ENCODE data around the gene FLT1.

The FLT1 gene

DNA sequence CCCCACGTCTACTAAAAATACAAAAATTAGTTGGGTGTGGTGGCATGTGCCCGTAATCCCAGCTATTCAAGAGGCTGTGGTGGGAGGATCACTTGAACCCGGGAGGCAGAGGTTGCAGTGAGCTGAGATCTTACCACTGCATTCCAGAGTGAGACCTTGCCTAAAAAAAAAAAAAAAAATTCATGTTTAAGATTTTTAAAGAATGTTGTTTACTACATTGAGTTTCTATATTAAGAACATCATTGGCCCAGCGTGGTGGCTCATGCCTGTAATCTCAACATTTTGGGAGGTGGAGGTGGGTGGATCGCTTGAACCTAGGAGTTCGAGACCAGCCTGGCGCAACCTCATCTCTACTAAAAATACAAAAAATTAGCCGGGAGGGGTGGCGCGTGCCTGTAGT lies 31.9 kb upstream of the FLT1 start:
- DNase-seq = no peak

DNA sequence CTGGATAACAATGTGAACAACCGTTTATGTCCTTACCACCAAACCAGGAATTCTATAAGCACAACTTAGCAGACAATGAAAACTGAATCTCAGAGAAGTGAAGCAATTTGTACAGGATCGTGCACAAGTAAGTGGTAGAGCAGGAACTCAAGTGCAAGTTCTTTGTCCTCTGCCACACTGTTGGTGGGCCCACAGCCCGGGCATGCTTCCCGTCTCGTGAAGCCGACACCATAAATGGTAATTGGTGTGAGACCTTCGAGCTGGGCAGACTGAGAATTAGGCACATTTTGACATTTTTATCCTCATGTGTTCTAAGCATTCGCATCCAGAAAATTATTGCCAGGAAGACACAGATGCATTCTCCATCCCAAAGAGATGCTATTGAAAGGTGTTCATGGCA lies 27.9 kb upstream of the FLT1 start:
- DNase-seq = no peak

DNA sequence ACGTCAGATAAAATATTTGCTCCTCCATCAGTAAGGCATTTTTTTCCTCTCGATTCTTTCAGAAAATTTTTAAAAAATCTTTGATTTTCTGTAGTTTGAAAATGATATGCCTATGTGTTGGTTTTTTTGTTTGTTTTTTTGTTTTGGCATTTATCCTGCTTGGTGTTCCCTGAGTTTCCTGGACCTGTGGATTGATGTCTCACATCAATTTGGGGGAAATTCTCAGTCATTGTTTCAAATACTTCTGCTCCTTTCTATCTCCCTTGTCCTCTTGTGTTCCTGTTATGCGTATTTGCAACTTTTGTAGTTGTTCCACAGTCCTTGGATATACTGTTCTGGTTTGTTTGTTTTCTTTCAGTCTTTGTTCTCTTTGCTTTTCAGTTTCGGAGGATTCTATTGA lies 18.8 kb upstream of the FLT1 start:
- no peak for DNase-seq

DNA sequence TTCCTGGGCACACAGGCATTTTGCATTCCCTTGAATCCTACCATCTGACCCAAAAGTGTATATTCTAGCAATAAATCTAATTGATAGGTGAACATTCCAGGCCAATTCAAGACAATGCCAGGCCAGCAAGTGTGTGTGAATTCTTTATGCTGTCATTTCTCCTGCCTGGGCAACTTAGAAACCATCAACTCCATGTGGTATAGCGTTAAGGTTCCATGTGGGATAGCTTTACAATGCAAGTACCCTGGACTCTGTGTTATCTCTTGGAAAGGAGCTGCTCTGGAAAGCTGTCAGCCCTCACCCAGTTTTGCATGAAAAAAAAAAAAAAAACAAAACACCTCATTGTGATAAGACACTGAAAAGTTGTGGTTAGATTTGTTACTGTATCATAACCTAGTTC lies 15.6 kb upstream of the FLT1 start:
- no peak for DNase-seq

DNA sequence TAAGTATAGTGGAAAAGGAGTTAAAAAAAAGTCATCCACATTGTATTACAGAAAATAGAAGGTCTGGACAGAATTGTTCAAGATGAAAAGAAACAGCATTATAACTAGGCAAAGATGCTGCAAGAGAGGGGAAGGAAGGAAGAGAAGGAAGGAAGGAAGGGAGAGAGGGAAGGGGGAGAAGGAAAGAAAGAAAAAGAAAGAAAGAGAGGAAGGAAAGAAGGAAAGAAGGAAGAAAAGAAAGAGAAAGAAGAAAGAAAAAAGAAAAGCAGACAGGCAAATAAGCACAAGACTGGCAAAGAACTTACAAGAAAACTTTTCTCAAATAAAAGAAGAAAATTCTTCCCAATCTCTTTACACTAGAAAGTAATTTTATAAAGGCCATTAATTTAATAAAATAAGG lies 15.1 kb upstream of the FLT1 start:
- no peak for DNase-seq

DNA sequence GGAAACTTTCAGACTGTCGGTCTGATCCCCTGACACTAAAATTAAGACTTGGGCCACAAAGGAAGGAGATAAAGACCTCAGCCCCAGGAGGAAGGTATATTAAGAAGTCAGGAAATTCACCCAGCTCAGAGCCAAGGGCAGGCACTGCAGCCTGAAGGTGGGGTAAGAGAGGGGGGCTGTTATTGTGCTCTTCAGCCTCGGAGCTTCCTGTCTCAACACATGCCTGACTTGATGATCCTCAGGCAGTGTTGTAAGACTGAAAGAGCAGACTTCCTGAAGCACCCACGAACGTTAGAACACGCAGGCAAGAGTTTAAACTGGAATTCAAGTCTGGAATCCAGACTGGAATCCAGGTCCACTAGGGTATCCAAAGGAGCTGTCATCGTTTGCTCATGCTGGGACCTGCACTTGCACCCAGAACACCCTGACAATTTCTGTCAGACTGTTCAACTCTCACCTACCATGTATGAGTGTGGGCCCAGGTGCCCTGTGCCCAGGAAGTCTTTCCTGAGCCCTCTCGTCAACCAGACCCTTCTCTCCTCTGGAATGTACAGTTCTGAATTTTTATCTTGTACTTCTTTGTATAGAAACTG lies 10.7 kb upstream of the FLT1 start:
- no peak for DNase-seq

DNA sequence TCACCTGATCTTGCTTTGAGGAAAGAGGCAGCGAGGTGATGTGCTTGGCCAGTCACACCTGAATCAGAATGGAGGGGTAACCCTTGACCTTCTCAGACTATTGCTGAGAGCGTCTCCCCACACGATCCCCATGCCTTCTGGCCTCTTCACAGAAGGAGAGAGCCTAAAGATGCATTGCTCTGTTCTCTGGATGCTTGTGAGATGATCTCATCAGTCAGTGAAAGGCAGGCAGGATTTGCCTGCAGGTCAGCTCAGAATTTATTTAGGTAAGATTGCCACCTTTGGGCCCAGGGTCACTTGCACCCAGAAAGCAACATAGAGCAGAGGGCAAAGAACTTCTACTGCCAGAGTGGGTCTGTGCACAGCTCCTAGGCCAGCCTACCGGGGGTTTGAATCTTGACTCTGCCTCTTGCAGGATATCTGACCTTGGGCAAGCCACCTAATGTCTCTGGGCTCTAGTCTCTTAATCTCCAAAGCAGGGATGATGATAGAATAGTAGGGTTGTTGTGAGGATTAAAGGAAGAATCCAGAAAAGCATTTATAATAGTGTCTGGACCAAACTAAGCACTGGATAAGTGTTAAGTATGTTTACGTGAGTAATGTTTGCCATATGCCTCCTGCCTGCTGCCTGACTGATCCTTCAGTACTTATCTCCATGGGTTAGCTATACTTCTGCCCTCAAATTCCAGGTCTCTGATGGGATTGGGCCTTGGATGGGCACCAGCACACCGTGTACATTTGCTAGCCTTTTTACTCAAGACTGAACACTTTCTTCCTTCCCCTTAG lies 8.4 kb upstream of the FLT1 start:
- no peak for DNase-seq

DNA sequence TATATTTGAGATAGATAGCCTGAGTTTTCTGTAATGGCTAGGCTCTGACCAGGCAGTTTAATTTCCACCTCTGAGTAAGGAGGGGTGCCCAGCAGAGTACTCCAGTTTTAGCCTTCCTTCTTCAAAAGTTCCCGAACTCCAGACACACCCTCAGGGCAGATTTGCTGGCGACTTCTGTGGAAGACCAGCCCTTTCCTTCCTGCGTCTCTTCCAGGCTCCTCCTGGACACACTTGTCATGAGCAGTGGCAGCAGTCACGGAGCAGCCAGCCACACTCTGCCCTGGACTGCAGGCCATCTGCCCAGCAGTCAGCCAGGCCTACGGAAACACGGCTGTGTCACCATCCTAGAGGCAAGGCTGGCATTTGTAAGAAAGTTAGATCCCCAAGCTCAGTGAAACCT lies 6.6 kb upstream of the FLT1 start:
- DNase-seq = no peak

DNA sequence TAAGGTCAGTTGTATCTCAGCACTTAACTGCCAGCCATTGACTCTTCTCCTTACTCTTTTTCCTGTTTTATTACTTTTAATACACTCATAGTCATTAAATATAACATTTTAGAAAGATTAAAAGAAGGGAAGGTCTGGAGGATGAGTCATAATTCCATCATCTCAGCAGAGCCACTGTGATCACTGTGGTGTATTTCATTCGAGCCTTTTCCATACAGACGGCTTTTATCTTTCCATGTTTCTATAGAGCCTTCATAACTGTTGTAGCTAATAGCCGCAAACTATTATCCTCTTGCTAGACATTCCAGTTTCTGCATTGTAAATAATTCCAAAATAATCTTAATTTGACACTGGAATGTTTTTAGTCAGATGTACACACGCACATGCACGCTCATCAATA lies 4.7 kb upstream of the FLT1 start:
- DNase-seq = no peak

DNA sequence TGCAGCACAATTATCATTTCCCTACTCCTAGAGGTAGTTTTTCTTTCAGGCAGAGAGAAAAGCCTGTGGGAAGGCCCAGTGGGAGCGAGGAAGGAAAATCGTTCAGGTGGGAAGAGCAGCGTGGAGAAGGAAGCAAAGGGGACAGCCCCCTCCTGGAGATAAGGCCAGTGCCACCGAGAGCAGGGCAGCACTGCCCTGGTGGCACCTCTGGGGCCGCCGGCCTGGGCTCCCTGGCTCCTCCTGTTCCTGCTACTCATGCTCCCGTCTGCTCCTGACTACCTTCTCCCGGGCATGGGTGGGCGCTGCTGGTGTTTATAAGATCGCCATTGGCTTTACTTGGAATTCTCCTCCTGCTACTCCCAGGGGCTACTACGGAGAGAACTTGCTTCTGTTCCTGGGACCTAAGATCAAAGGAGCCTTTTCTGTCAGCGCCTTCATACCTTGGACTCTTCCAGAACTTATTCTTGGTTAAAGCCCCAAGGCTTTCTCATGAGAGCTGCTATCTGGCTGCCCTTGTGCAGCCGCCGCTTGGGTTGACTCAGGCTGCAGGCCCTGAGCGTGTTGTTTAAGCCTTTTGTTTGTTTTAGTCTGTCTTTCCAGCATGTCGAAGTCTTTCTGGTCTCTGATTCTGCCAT lies 3.7 kb upstream of the FLT1 start:
- no peak for DNase-seq

DNA sequence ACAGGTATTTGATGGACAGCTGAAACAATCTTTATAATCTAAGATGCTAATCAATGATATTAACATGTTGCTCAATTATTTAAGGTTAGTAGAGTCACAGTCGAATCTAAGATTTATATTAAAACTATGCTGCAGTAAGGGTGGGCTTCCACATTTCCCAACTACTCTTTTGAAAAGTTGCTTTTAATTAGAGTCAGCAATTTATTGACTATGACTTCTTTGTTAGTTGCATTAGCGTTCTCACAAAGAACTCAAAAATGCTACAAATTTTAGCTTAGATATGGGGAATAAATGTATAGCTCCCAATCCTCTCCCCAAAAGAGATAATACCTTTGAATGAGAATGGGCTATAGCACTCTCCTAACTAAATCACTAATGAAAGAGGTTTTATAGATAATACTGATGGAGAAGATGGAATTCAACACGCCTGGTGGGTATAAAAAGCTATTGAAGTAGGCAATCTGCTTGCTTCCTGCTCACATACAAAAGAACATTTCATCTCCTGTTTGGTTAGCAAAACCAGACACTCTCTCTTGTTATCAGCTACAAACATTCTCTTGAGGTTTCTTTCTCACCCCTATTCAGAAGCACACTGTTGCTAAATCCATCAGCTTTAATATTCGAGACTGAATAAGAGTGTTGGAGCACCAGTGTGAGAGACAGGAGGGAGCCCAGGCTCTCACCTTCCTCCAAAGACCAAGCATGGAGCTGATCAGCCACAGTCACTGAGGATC lies 2.4 kb upstream of the FLT1 start:
- no peak for DNase-seq

DNA sequence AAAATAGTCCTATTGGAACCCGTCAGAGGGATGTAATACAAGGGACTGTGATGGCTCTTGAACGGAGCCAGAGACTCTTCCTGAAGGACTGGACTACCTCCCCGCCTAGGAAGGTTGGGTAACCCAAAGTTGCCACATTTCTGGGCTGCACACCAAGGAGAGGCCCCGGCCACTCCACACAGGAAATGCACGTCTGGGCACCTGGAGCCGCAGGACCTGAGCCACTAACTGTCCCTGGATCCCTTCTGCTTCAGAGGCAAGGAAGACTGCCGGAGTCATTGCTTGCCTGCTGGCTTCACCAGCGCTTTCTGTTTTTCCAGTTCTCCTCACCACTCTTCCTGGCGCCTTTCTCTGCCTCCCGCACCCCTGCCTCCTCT lies 1.2 kb upstream of the FLT1 start:
- no peak for DNase-seq

DNA sequence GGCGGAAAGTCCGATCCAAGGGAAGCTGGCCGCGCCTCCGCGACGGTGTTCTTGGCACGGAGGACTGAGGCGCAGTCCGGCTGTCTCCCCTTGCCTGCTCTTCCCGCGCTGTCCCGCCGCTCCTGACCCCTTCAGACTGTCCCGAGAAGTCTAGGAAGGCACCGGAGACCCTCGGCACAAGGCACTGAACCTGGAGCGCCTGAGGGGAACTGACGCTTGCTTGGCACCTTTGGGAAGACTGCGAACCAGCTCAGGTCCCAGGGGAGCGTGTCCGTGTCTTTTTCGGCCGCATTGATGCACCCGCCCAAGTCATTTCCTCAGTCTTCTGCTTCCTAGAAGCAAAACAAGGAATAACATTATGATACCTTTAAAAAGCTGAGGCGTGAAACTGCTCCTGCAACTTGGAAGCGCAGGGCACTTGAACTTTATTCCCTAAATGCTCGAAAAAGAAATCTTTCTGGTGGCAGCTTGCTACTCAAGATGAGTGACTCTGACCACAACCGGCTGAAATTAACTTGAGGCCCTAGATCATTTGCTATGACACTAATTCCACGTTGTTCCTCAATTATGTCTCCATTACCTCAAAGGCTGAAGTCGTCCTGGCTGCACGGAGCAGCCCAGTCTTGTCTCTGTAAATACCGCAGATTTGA lies 735 bp upstream of the FLT1 start:
- DNase-seq = no peak

DNA sequence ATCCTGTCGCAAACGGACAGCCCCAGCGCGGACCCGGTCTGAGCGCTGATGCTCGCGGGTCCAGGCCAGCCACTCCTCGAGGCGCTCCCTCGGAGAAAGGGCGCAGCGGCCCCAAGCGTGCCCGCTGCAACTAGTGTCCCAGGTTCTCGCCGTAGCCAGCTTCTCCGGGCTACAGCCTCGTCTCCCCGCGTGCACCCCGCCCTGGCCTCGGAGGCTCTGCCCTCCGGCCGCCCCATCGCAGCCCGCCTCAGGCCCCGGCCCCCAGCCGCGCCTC lies 487 bp downstream of the FLT1 start:
- no peak for DNase-seq

DNA sequence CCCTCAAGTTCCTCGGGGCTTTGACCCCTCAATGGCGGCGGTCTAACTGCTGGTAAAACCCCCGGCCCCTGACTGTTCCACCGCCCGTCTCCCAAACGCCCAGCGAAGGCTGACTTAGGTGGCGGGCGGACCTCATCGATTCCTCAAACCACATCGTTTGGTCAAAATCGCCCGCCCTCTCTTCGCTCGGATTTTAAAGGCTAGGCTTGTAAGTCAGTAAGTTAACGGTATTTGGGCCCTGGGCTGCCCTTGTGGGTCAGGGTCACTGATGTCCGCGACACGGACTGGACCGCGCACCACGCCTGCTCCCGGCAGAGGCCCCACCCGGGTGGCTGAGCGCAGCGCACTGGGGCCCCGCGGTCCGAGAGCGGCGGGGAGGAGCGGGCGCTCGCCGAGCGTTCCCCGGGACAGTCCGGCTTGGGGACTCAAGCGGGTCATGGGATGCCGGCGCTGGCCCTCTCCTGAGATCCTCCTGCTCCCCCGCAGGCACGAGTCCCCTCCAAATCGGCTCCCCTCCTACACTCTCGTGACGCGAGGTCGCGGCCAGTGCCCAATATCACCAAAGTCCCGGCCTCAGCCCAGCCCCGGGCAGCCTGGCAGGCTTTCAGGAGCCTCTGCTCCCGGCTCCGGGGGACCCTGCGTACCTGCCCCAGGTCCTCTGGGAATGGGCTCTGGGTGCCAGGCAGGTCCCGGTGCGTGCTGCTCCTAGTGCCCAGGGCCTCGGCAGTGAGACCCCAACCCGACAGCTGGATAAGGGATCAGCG lies 1.0 kb downstream of the FLT1 start:
- peak in 1 of 2 experiments; percentile 6 for DNase-seq

DNA sequence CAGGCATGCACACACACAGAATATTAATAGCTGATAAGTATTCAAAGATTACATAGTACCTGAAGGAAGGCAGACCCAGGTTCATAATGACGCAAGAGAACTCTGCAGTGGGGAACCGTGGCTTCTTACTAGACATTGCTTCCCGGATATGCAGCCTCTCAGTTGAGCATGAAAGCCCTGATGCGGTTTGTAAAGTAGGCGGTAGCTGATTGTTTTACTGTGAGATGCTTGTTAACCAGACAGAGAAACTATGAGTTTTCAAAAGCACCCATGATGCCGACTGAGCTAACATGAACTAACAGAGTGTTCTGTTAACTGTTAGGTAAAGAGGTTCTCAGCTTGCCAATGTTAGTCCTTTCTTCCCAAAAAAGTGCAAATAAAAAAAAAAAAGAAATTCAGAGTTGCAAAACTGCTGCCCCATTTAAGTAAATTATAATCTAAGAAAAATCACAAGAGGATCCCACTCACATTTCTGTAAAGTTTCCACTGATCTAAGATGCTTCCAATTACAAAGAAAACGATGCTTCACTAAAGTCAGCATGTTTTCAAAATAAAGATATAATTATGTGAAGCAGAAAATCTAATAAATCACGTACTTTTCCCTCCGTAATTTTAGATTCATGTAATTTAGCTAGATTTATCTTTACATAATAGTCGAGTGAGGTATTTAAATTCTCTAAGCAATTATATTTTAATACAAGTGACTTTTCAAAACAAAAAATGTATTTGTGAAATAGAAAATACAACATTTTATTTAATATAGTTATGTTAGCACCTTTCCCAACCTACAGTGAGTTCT lies 2.2 kb downstream of the FLT1 start:
- peak; percentile 8 to 58 for DNase-seq

DNA sequence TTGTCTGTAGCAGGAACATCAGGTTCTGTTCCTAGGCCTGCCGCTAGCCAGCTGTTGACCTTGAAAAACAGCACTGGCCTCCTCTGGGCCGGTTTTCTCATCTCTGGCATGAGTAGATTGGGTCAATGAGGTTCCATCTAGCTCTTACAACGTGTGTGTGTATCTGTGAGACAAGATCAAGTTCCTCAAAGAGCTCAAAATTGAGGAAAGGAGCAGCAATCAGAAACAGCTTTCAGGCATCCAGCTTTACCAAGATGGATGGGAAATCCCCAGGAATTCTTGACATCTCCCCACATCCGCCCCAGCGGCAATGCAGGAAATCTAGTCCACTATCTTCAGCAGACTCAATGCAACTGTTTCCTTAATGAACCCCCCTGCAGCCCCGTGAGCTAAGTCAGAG lies 4.9 kb downstream of the FLT1 start:
- no peak for DNase-seq

DNA sequence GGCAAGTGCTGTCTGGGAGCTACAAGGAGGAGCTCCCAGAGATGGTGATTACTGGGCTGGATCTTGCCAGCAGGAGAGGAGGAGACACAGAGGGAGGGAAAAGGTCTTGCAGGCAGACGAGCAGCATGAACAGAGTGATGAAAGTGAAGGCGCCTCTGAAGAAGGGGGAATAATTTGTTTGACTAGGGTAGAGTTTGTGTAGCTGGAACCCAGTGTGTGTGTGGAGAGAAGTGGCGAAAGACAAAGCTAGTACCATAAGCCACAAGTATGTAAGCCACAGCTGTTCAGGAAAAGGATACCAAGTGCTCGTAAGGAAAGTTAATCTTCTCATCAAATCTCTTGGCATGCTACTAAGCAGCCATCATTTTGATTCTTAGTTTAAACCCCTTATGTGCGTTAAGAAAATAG lies 5.4 kb downstream of the FLT1 start:
- DNase-seq = no peak

DNA sequence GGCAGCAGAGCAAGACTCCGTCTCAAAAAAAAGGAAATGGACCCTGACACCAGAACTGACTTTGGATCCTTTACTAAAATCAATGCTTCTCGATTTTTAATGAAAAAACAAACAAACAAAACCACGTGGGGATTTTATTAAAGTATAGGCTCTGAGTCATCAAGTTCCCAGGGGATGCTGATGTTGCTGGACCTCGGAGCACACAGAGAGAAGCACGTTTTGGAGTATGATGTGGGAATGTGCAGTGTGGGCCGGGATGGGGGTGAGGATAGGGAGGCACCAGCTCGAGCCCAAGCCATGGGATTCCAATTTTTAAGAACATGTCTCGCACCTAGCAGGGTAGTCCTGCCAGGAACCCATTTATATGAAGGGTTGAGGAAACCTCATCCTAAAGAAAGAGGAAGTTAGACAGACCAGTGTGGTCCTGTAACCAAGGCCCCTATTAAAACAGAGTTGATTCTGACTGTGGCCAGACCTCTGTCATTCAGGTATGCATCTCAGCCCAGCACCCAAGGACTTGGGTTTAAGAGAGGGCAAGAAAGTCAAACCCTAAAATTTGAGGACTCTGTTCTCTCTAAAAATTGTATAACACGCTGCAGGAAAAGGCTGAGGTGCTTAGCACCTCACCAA lies 6.4 kb downstream of the FLT1 start:
- DNase-seq = no peak

DNA sequence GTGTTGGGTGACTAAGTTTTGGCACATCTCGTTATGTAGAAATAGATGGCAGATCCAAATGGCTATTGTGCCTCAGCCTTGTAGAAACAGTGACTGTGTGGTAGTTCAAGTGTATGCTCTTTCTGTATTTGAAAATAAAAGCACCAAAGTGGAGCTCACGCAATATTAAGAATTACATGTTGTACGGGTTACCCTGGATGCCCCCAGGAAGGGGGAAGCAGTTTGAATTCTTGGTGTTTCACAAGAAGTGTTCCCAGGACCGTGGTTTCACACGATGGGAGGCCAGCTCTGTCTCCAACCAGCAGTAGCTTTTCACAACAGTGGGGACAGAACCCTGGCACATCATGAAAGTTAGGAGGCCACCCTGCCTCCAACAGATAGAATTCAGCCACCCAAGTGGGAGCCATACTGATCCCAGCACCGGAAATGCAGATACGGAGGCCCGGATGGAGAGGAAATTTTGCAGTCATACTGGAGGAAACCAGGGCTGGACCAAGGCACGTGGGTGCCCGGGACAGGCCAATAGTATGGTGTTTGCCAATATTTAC lies 8.9 kb downstream of the FLT1 start:
- DNase-seq = no peak

DNA sequence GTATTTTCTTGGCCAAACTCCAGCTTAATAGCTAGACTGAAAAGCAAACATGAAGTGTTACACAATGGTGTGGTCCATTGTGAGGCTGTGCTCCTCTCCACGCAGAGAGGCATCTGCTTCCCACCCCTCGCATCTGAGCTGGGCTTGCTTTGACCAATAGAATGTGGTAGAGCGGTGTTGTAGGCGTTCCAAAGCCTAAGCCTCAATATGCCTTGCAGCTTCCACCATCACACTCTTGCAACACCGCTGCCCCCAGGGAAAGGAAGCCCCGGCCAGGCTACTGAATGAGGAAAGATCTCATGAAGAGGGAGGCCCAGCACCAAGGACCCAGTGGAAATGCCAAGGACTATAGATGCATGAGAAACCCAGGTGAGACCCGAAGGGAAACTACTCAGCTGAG lies 9.4 kb downstream of the FLT1 start:
- DNase-seq = no peak
